Globus pallidus (tissue), 1 donor: ENCODE results near the gene STARD6.
A peak's percentile ranks its signal among the peaks of the same experiment; 100 is the strongest.
"Not testable (repeated sequence)": the region's sequence is repeated elsewhere in the genome, so short reads cannot be mapped to it uniquely, and the experiment has no call there.

Source experiments
- DNase-seq: peaks from one replicate; pipeline ENCODE4 v3.0.0-alpha.2; 2015; ENCODE audit warnings: low spot score

Gene STARD6, protein sequence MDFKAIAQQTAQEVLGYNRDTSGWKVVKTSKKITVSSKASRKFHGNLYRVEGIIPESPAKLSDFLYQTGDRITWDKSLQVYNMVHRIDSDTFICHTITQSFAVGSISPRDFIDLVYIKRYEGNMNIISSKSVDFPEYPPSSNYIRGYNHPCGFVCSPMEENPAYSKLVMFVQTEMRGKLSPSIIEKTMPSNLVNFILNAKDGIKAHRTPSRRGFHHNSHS

DNA sequence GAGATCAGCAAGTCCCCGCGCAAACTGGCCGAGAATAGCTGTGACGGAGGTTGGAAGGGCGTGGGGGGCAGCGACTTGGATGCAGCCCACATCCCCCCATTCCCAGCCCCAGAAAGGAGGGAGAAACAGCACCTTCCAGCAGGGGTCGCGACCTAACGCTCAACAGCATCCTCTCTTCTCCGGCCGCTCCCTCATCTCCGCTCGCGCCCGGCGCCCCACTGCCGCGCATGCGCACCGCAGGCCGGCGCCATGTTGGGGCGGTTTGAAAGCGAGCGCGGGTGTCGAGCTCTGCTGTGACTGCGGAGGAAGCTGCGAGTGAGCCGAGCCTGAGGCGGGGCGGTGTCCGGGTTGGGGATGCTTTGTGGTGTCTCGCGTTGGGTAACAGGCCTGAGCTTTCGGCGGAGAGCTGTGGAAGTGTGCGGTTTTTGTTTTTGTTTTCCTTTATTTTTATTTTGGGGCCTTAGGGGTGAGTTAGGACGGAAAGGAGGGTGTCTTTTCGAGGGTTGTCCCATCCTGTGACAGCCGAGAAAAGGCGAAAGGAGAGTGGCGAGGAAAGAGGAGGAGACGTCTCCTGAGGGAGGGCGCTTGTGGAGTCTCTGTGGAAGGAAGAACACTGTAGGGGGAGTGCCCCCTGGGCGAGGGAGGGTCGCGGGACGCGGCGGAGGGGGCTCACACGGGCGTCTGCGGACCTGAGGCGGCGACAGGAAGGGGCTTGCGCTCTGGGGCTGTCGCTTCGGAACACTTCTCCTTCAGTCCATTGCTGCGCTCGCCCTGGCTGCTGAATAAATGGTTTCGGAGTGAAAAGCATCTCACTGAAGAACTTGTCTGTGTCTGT is at the start of gene STARD6, which contains the start of gene C18orf54:
STARD6 (minus strand) TSS at position 199 of the 835 bp plus-strand sequence. CDS start 3,285 bp downstream, outside the sequence.
C18orf54 (plus strand) TSS at position 247 of the 835 bp plus-strand sequence. CDS start 2,667 bp downstream, outside the sequence.
- peak; percentile 88 for DNase-seq

DNA sequence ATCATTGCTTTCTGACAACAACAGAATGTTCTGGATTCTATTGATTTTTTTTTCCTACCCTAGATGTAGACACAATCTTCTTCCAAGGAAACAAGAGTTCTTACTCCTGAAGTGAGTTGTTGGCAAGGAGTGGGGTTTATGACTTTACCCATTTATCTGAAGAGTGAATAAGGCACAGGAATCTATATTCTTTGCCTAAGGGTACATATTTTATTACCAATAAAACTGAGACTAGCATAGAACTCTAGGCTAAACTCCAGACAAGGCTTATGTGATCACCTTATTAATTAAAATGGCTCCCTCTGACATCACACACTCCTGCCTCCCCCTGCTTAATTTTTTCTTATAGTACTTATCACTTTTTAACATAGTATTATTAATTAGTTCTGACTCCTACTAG is 47.6 kb upstream of the STARD6 start:
- DNase-seq, result no peak

DNA sequence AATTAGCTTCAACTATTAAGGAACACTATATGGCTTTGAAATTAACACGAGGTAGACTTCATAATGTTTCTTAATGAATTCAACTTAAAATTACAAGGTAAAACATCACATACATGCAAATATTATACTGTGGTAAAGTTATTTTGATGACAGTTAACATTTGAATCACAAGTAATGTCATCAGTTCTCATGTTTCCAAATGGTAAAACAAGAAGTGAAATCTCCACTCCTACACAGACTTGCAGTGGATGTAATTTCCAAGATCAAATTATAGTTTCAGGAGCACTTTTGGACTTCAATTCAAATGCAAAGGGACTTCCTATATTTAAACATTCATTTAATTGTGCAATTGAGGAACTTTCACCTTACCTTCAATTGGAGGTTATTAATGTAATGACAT is 39.1 kb upstream of the STARD6 start:
- DNase-seq, result no peak

DNA sequence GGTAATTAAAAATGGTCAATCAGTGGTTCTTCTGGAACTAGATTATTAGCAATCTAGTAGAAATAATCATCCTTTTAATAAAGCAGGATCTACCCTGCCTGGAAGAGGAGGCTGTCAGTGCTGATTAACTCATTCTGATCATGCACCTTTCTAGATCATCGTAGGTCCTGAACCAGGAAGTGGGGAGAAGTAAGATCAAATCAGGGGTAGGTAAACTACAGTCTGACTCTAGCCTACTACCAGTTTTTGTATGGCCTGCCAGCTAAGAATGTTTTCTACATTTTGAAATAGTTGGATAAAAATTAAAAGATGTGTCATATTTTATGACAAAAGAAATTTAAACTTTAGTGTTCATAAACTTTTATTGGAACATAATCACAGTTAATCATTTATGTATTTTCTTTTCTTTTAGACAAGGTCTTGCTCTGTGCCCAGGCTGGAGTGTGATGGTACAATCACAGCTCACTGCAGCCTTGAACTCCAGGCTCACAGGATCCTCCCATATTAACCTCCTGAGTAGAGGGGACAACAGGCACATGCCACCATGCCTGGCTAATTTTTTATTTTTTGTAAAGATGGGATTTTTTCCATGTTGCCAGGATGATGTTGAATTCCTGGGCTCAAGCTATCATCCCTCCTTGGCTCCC is 36.1 kb upstream of the STARD6 start:
- DNase-seq, result no peak

DNA sequence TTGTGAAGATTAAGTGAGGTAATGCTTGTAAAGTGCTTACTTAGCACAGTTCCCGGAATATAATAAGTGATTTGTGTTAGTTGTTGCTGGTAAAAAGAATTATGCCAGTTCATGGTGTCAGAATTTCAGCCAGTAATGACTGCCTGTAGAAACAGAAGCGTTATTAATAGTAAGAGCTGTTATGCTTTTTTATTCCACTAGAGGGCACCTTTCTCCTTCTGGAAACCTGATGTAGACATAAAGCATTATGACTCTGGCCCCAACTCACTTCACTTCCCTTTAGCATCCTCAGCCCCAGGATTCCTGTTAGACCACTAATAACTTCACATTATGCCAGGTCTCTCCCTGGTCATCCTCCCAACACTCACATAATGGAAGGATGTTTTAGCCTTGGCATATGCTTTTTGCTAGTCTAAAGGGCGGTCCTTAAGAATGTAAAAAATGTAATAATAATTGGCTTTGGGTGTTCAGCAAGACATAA is 34.9 kb upstream of the STARD6 start:
- DNase-seq, result peak; percentile 76

DNA sequence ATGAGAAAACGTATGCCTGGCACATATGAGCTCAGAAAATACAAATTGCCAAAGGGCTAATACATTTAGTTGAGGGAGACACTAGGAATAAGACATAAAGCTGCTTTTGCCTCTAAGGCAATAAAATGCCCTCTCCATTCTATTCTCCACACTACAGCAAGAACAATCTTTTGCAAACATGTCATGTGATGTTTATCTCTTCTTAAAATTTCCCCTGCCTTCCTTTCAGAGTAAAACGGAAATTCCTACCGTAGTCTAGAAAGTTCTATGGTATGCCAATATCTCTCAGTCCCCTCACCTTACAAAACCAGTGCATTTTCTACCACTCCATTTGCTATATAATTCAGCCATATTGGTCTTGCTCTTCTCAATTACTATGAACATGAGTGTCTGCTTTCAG is 33.2 kb upstream of the STARD6 start:
- no peak for DNase-seq

DNA sequence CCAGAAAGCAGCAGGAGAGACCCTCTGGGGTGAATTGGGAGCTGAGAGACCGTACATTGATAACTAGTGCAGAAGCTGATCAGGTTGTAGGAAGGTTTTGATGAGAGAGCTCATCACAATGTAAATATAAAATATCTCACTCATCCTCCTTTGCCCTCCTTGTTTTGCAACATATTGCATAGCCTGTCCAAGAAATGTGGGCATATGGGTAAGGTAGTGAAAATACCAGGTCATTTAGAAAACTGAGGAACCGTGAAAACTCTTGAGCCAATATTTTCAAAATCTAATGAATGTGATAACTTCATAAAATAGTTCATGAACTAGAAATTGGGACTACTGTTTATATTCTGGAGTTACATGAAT is 31.5 kb upstream of the STARD6 start:
- DNase-seq, result no peak

DNA sequence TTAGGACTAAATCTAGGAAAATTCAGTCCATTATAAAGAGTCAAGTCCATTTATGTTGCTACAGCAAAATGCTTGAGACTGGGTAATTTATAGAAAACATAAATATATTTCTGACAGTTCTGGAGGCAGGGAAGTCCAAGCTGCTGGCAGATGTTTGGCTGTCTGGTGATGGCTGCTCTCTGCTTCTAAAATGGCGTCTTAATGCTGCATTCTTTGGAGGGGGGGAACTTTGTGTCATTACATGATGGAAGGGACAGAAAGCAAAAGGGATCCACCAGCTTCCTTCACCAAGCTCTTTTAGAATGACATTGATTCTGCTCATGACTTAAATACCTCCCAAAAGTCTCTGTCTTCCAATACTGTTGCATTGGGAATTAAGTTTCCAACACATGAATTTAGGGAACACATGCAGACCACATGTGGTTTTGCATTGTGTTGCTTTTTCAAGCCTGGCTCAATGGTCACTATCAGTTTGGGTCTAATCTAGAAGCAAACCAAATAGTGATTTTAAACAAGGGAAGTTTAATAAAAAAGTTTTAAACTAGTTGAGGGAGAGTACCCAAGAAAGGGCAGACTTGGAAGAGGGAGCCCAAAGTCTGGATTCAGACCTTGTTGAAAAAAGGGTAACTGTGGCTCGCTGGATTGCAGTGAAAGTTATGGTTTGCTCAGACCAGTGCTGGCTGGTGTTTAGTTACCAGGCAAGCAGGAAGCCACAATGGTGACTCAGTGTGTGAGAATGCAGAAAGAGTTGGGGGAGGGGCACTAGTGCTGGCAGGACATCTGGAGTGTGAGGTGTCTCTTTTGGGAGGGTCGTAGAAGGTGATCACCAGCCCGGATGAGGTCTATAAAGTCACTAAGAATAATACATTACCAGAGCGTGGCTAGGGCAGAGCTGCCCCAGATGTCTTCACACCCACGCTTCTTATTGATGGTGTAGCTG is 30.8 kb upstream of the STARD6 start:
- no peak for DNase-seq

DNA sequence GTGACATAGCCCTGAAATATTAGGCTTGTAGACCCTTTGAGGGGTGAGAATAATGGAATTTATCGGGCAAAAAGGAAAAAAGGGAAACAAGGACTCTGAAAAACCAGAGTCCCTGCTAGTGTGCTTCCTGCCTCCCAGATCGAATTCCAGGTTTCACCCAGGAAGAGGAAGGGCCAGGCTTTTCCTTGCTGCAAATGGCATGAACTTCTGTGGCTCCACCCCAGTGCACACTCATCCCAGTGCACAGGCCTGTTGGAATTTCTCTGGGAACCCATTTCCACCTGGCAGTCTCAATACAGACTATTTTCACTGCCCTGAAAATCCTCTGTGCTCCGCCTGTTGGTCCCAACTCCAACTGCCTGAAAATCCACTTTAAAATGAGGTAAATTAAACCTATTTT is 30.0 kb upstream of the STARD6 start:
- no peak for DNase-seq

DNA sequence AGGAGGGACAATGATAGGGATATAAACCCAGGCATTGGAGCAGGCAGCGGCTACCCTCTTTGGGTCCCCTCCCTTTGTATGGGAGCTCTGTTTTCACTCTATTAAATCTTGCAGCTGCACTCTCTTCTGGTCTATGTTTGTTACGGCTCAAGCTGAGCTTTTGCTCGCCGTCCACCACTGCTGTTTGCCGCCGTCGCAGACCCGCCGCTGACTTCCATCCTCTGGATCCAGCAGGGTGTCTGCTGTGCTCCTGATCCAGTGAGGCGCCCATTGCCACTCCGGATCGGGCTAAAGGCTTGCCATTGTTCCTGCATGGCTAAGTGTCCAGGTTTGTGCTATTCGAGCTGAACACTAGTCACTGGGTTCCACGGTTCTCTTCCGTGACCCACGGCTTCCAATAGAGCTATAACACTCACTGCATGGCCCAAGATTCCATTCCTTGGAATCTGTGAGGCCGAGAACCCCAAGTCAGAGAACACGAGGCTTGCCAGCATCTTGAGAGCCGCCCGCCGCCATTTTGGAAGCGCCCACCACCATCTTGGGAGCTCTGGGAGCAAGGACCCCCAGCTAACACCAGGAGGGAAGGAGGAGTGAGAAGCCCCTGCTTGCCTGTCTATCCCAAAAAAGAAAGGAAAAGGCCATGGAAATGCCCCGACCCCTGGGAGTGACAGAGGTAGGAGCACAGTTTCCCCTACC is 29.3 kb upstream of the STARD6 start:
- not testable (repeated sequence) for DNase-seq

DNA sequence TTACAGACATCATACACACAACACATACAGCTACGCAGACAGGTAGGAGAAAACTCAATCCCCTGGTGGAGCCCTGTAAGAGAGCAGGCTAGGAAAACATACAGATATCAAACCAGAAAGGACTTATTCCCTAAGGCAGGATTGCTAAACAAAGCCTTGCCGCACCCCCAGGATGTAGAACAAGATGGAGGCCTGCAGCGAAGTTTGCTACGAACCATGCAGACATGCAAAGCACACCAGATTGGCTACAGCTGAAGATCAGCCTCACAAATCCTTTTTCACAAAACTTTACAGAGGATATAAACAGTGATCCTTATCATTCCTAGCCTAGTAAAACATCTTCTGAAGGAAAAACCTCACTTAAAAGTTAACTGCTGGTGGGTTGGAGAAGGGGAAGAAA is 28.4 kb upstream of the STARD6 start:
- DNase-seq, result no peak

DNA sequence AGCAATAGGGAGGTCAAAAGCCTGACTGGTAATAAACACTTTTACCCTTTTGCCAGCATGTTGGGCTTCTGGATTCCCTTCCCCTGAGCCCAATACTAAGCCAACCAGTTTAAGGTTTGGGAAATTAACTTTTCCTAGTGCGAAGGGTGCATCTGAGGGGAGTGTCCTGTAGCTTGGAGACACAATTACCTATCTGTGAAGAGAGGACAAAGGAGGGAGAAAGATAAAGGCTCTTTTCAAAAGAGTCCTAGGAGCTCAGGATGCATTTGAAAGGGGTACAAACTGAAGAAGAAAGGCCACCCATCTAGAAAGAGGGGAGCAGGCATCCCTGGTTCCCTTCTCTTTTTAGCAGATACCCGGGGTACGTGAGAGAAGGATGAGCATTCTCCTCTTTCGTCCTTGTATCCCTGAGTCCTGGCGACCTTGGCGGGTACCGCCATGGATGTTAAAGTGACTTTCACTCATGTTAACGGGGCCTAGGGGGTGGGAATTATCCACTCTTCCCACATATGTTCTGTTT is 25.1 kb upstream of the STARD6 start:
- no peak for DNase-seq

DNA sequence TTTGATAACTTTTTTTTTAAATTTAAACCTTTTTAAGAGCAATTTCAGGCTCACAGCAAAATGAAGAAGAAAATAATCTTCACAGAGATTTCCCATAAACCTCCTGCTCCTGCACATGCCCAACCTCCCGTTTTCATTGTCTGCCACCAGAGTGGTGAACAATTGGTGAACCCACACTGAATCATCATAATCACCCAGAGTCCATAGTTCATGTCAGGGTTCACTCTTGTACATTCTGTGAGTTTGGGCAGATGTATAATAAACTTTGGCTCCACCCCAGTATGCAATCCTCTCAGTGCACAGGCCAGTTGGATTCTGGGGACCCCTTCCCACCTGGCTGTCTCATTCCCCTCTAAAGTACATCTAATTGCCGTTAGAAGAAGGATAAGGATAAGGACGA is 24.4 kb upstream of the STARD6 start:
- no peak for DNase-seq

DNA sequence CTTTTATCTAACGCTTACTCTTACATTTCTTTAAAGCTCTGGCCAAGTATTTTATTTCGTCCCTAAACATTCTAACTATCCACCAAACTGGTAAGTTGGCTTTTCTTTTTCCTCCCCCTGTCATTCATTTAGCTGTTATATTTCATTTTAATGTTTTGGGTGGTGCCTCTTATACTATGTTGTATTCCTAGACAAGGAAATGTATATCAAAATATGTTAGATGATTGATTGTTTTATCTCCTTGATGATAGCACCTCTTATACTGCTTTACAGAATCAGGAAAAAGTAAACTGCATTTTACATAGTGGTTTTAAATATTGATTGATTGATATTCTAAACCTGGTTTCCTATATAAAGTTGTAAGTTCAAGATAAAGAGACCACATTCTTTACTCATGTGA is 24.0 kb upstream of the STARD6 start:
- no peak for DNase-seq

DNA sequence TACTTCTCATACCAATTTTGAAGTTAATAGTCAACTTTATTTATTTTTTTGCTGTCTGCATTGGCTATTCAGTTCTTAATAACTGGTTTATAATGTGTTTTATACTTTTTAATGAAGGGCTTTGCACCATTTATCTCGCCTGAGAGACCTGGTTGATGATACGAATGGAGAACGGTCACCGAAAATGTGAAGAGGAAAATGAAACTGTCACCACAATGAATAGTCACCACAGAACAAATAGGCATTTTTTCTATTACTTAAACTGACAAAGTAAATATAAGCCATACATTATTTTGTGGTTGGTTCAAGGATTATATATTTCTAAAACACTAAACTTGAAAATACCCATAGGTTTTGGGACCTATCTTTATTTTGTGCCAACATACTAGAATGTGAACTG is 20.4 kb upstream of the STARD6 start:
- DNase-seq, result no peak

DNA sequence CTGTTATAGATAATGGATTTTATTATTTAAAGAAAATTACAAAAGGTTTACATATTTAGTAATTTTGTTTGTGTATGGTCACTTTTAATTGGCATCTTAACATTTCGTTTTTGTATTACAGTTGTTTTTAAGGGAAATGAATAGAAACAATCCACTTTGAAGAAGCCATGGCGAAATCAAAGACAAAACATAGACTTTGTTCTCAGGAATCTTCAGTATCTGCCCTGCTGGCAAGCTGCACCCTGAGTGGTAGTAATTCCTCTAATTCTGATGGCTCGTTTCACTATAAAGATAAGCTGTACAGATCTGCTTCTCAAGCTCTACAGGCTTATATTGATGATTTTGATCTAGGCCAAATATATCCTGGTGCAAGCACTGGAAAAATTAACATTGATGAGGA is 2.7 kb upstream of the STARD6 start:
- DNase-seq, result peak; percentile 24

DNA sequence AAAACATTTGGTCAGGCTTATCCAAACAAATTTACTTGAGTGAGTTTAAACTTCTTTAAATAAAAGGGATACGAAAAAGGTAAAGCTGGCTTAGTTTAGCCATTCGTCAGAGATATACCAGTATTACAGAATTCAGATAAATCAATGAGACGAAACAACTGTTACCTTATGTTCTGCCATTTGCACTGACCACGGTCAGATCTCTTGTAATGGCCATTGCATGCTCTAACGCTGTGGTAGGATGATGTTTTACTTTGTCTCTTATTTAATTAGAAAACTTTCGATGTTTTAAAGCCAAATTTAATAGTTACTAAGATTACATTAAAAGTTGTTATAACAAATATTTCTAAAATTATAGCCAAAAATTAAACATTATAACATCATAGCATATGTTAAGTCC is 1.6 kb upstream of the STARD6 start:
- peak; percentile 23 for DNase-seq

DNA sequence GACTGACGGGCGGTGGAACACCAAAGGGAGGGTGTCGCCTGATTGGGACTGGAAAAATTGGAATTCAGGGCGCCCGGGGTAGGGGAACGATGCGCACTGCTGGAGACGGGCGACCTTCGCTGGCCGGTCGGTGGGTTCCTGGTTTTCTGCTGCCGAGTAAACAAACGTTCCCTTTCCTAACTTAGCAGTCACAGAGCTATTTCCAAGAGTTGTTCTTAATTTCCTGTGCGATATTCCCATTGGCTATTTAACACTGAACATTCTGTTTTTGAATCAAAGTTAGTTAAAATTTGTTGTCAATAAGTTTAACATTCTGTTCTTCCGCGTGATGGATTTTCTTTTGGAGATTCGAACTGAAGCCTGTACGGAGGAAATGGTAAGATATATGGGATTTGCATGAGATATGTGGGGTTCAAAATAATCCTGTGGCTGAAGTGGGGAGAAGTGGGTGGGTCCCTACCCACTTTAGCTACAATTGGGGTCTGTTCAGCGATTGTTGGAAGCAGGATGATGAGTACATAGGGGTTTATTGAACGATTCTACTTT is 910 bp upstream of the STARD6 start:
- DNase-seq, result peak; percentile 27

DNA sequence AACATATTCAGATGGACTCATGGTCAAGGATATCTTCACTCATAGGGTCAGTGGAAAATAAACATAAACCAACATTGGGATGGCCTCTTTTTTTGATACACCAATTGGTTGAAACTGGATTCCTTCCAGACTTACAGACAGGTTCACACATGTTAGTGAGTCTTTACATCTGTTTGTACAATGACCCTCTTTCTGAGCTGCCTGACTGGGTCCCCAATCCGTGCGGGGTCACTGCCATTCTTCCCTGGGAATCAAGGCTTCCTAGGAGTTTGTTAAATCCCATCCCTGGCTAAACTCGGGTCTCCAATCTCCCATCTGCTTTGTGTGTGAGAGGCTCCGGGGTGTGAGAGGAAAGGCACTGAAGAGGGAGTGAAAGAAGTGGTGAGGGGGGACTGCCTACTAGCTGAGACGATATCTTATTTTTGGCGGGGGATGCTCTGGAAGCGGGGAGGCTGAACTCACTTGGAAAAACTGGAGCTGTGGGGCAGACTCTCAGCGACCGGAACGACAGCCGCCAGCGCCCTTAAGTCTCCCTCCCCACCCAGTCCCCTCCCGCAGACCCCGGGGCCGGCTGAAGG is 487 bp downstream of the STARD6 start:
- no peak for DNase-seq

DNA sequence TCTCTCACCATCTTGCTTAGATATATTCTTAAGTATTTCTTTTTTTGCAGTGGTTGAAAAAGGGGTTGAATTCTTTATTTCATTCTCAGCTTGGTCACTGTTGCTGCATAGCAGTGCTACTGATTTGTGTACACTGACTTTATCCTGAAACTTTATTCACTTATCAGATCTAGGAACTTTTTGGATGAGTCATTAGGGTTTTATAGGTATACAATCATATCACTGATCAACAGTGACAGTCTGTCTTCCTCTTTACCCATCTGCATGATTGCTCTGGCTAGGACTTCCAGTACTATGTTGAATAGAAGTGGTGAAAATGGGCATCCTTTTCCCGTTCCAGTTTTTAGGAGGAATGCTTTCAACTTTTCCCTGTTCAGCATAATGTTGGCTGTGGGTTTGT is 6.5 kb downstream of the STARD6 start:
- no peak for DNase-seq
